ENCODE measurements around the gene PLCB4.

DNA sequence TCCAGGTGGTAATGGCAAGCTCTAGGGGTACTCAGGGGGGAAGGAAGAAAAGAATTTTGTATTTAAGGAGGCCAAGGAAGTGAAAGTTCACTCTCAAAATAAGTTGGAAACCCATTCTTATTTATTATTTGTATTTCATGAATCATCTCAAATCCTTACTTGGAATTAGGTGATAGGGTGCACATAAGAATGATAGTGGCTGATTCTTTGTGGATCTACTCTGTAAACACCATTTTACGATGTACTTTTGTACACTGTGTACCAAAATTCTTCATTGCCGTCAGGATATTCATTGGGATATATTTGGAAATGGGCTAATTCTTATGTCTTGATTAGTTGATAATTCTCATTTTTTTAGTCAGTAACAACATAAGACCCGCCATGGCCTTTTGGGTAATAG is 266.0 kb downstream of the PLCB4 start:
- TF ChIP-seq, protein P1, sequence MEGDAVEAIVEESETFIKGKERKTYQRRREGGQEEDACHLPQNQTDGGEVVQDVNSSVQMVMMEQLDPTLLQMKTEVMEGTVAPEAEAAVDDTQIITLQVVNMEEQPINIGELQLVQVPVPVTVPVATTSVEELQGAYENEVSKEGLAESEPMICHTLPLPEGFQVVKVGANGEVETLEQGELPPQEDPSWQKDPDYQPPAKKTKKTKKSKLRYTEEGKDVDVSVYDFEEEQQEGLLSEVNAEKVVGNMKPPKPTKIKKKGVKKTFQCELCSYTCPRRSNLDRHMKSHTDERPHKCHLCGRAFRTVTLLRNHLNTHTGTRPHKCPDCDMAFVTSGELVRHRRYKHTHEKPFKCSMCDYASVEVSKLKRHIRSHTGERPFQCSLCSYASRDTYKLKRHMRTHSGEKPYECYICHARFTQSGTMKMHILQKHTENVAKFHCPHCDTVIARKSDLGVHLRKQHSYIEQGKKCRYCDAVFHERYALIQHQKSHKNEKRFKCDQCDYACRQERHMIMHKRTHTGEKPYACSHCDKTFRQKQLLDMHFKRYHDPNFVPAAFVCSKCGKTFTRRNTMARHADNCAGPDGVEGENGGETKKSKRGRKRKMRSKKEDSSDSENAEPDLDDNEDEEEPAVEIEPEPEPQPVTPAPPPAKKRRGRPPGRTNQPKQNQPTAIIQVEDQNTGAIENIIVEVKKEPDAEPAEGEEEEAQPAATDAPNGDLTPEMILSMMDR (IDR thresholded peaks at IDR 0.05), result no peak
- TF ChIP-seq POLR2A (IDR thresholded peaks at IDR 0.05), result no peak
